ENCODE measurements around the gene GGT5.
"Not testable (repeated sequence)": the region's sequence is repeated elsewhere in the genome, so short reads cannot be mapped to it uniquely, and the experiment has no call there.

GGT5 gene

GRCh38 chr22:24230911-24231656 lies 13.8 kb downstream of the GGT5 start:
- no peak for DNase-seq

DNA sequence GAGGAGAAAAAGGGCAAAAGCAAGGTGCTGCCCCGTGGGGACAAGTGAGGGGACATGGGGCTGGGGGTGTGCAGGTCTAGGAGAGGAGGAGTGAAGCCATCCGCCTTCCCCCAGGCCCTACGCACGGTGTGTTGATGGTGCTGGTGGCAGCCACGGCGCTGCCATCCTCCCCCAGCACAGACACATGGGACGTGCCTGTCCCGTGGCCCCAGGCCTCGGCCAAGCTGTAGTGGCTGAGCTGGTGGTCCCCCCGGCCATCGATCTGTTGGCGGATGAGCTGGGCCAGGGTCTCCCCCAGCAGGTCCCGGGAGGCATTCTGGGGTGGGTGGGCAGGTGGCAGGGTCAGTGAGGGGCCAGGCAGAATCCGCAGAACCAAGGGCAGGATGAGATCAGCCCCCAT lies 18.9 kb downstream of the GGT5 start:
- DNase-seq, result no peak

DNA sequence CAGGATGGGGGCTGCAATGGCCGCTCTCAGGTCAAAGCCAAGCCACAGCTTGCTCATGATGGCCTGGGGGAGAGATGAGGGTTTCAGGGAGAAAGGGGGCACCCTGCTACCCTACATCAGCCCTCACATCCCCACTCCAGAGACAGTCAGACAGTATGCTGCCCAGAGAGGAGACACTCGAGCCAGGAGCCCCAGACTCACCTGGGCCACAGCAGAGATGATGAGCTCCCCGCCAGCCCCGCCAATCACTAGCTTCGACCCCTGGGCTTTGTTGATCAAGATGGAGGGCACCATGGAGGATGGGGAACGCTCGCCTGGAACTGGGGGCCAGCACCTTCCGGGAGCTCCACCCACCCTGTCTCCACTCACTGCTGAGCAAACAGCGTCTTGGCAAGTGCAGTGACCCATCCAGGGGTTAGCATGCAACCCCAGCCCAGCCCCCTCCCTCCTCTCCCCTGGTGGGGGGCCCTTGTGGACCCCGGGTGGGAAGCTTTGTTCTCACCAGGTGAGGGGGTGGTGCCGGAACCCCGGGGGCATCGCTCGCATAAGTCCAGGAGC lies 19.8 kb downstream of the GGT5 start:
- DNase-seq, result no peak

DNA sequence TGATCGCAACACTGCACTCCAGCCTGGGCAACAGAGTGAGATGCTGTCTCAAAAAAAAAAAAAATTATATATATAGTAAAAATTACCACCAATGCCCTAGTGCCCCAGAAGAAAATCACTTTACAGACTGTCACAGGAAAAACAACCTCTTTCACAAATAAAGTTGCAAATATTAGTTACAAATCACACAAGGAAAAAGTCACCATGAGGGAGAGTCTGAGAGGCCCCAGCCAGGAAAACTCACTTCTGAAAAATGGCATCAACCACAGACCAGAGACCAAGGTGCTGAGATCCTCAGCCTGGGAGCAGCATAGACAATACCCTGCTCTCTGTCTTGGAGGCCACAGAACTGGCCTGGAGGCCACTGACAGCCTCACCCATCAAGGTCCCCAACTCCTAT lies 20.4 kb downstream of the GGT5 start:
- DNase-seq, result no peak

DNA sequence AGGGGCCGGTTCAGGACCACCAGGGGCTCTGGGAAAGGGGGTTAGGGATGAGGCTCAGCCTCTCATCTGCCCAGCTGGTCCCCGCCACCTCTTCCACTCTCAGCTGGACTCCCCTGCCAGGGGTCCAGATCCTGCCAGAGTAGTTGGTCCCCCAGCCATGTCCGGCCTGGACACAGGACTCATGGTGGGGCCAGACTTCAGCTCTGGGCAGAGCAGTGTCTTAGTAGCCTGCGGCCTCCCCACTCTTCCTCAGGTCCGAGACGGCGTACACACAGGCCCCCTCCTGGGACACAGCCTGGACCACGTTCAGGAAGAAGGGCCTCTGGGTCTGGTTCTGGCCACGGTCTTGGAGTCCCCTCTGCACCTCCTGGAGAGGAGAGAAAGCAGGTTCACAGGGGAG lies 25.1 kb downstream of the GGT5 start:
- no peak for DNase-seq

DNA sequence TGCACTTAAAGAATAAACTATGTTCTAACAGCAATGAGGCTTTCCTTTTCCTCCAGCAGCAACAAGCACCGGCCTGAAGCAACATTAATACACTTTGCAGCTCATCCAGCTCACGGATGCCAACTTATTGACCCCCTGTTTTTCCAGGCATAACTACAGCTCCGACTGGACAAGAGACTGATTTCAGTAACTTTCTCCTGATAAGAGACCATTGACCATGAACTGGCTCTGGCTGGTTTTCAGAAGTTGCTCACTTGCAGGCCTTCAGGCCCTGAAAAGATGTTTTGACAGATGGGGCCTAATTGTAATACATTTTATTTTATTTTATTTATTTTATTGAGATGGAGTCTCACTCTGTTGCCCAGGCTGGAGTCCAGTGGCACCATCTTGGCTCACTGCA lies 27.5 kb downstream of the GGT5 start:
- DNase-seq, result no peak

- DNase-seq, result no peak
Observed at GRCh38 chr22:24216541-24217209, 28.2 kb downstream of the GGT5 start.

DNA sequence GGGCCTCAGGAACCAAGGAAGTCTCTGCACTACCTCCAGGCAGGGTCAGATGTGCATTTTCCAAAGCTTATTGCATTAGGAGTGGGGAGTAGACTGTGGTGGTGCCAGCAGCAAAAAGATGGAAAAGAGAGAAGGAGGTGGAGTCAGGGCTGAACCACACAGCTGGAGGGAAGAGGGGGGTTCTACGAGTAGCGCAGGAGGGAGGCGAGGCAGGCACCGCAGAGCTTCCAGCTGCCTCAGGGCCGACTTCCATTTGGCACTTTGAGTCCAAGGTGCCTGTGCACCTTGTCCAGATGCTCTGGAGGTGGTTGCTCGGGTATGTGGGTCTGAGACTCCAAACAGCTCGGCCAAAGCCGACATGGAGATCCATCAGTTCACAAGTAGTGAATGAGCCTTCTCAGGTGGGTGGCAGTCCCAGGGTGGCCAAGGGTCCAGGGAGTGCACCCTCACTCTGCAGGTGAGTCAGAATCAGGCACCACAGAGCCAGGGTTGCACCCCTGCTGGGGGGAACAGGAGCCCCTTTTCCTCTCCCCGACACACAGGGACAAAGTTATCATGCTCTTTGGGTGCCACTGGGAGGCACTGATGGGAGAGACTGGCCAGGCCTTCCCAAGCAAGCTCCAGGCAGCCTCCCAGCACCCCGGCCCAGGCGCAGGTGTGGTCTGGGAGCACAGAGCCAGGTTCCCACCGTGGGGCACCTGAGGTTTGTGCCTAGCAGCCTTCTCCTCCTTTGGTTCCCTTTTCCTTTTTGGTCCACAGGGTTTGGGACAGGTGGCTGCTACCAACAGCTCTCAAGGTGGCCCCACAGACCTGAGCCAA lies 30.2 kb downstream of the GGT5 start:
- no peak for DNase-seq

DNA sequence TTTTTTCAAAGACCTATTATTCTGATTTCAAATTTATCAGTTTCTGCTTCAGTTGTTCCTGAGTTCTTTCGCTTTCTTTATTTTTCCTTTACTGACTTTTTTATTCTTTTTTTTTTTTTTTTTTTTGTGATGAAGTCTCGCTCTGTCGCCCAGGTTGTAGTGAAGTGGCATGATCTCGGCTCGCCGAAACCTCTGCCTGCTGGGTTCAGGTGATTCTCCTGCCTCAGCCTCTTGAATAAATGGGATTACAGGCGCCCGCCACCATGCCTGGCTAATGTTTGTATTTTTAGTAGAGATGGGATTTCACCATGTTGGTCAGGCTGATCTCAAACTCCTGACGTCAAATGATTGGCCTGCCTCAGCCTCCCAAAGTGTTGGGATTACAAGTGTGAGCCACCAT lies 31.8 kb downstream of the GGT5 start:
- not testable (repeated sequence) for DNase-seq

GRCh38 chr22:24211716-24212115 lies 33.2 kb downstream of the GGT5 start:
- DNase-seq, result not testable (repeated sequence)

- DNase-seq, result not testable (repeated sequence)
Observed at GRCh38 chr22:24210409-24210808, 34.5 kb downstream of the GGT5 start.

DNA sequence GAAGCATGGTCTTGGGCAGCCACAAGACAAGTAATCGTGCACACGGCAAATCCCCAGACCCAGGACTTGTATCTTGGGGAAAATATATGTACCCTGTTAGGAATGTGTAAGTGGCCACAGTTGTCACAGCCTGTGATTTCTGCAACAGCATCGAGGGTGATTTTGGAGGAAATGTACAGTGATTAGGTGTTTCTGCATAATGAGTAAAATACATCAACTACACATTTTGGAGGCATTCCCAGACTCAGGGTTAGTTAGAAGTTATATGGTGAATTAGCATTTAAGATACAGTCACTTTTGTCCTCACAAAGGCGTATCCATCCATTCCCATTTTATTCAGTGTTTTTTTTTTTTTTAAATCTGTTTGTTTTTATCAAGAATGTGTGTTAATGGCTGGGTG lies 35.2 kb downstream of the GGT5 start:
- DNase-seq, result no peak

DNA sequence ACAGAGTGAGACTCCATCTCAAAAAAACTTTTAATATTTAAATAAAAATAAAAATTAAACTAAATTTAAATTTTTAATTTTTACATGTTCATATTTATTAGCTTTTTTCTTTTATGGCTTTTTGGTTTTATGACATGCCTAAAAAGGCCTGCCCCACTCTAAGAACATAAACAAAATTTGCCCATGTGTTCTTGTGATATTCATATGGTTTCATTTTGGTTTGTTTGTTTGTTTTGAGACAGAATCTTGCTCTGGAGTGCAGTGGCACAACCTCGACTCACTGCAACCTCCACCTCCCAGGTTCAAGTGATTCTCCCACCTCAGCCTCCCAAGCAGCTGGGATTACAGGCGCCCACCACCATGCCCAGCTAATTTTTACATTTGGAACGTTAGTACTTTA lies 35.9 kb downstream of the GGT5 start:
- DNase-seq, result no peak

DNA sequence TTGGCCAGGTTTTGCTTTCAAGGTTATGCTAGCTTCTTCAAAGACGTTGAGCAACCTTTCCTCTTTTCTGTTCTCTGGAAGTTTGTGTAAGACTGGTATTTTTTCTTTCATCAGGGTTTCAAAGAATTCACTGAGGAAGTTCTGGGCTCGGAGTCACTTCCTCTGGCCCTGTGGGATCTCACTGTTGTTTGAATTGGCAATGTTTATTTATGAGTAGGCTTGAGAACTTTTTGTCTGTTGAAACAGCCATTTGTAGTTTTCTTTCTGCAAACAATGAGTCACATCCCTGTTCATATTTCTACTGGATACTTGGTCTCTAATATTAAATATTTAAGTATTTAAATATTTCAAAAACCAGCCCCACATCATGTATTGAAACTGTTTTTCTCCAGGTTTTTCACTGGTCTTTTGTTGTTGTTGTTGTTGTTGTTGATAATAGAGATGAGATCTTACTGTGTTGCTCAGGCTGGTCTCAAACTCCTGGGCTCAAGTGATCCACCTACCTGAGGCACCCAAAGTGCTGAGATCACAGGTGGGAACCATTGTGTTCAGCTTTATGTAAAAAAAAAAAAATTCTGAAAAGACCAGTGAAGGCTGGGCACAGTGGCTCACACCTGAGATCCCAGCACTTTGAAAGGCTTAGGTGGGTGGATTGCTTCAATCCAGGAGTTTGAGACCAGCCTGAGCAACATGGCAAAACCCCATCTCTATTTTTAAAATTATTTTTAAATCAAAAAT lies 36.7 kb downstream of the GGT5 start:
- no peak for DNase-seq

- no peak for DNase-seq
Observed at GRCh38 chr22:24207264-24208011, 37.4 kb downstream of the GGT5 start.

- DNase-seq, result not testable (repeated sequence)
Observed at GRCh38 chr22:24206460-24207263, 38.2 kb downstream of the GGT5 start.

DNA sequence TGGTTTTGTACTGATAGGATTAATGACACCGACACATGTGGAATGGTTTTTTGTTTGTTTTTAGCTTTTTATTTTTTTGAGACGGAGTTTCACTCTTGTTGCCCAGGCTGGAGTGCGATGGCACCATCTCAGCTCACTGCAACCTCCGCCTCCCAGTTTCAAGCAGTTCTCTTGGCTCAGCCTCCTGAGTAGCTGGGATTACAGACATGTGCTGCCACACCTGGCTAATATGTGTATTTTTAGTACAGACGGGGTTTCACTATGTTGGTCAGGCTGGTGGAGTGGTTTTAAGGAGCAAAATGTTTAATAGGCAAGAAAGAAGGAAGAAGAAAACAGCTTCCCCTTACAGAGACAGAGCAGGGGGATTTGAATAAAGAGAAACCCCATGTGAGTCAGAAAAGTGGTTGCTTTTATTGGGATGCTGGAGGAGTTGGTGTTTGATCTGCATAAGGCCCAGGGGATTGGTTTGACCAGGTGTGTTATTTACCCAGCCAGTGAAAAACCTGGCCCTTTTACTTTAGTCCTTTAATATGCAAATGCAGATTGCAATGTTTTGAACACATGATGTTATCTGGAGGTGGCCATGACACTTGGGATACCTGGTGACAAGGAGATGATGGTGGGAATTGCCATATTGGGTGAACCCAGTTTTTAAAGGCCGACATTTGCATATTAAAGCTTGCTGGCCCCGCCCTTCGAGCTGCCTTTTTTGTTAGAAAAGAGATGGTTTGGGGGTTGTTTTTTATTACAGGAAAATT lies 39.3 kb downstream of the GGT5 start:
- DNase-seq, result no peak

DNA sequence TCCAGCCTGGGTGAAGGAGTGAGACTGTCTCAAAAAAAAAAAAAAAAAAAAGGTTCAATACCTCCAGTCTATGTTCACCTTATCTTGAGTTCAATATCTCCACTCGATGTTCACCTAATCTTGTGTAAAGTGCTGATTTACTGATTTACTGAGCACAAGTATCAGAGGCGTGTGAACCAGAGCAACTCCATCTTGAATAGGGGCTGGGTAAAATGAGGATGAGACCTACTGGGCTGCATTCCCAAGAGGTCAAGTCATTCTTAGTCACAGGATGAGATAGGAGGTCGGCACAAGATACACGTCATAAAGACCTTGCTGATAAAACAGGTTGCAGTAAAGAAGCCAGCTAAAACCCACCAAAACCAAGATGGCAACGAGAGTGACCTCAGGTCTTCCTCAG lies 41.0 kb downstream of the GGT5 start:
- not testable (repeated sequence) for DNase-seq

GRCh38 chr22:24201681-24202614 lies 42.9 kb downstream of the GGT5 start:
- DNase-seq, result no peak

Measured in NCI-H2029 treated with DMSO at 0.1 percent for 48 hours (cell line).